NCI-H2107 (cell line): ENCODE data around the gene SPDYE2.
"Not testable (repeated sequence)": the region's sequence is repeated elsewhere in the genome, so short reads cannot be mapped to it uniquely, and the experiment has no call there.

Source experiments
- DNase-seq: peaks from one replicate; lab custom pipeline; 2025; lab: John Stamatoyannopoulos, UW

SPDYE2 gene

DNA sequence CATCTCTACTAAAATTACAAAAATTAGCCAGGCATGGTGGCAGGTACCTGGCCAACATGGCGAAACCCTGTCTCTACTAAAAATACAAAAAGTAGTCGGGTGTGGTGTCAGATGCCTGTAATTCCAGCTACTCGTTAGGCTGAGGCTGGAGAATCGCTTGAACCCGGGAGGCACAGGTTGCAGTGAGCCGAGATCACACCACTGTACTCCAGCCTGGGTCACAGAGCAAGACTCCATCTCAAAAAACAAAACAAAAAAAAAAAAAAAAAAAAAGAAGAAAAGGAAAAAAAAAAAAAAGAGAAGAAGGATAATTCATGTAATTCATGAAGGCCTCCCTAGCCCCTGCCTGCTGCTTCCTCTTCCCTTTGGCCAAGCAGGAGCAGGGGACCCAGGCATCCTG is 10.4 kb upstream of the SPDYE2 start:
- not testable (repeated sequence) for DNase-seq

DNA sequence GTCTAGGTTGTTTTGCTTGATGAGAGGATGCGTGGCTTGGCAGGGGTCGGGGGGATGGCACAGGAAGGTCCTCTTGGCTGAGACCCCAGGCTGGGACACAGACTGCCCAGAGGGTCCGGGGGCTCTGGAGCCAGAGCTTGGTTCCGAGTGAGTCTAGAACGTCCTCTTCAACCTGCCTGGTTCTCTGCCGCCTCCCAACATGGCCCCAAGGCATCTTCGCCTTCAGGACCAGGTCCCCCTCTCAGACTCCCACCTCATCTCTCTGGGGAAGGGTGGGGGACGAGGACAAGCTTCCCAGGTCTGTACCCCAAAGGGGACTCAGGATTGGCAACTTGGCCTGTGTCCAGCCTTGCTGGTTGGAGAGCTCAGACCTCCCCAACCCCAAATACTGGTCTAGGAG is 8.9 kb upstream of the SPDYE2 start:
- not testable (repeated sequence) for DNase-seq

DNA sequence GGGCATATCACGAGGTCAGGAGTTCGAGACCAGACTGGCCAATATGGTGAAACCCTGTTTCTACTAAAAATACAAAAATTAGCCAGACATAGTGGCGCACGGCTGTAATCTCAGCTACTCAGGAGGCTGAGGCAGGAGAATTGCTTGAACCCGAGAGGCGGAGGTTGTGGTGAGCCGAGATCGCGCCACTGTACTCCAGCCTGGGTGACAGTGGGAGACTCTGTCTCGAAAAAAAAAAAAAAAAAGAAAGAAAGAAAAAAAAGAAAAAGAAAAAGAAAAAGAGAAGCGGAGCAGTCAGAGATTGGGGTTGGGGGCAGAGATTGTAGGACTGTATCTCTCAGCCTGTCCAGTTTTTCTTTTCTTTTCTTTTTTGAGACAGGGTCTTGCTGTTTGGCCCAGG is 8.3 kb upstream of the SPDYE2 start:
- DNase-seq, result not testable (repeated sequence)

DNA sequence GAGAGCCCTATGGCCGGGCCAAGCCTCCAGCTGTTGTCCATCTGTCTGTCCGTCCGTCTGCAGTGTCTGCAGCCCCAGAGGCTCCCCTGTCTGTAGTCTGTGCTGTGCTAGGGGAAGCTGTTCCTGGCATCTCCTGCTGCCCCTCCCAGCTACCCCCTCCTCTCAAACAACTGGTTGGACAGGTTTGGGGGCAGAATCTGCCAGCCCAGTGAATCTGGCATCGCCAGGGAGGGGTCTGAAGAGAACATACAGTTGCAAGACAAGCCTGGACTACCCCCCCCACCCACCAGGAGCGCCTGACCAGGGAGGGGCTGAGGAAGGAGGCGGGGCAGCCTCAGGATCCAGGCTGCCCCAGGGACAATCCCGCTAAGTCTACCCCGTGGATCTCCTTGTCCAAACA is 7.4 kb upstream of the SPDYE2 start, which contains the start of gene UPK3BL2:
Gene UPK3BL2 (minus strand): TSS at position 101 of the 400 bp plus-strand sequence. CDS start 60 bp downstream, at position 41.
- DNase-seq, result not testable (repeated sequence)

DNA sequence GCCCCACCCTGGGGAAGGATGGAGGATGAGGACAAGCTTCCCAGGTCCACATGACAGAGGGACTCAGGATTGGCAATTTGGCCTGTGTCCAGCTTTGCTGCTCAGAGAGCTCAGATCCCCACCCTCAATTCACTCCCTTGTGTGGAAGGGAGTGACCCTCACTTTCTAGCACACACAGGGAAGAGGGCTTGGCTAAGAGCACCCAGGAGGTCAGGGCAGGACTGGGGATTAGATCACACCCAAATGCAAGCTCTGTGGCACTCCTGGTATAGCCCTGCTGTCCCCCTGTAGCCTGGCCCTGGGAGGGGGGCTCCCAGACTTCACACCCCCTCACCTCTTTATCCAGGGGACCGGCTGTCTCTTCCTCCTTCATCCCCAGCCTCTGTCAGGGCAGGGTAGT is 6.7 kb upstream of the SPDYE2 start:
- DNase-seq, result not testable (repeated sequence)

DNA sequence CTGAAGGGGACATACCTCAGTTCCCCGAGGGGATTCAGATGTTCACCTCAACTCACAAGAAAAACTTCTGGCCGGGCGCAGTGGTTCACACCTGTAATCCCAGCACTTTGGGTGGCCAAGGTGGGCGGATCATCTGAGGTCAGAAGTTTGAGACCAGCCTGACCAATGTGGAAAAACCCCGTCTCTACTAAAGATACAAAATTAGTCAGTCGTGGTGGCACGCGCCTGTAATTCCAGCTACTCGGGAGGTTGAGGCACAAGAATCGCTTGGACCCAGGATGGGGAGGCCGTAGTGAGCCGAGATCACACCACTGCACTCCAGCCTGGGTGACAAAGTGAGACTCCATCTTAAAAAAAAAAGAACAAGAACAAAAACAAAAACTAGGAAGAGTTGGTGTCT is 5.7 kb upstream of the SPDYE2 start:
- DNase-seq, result not testable (repeated sequence)

DNA sequence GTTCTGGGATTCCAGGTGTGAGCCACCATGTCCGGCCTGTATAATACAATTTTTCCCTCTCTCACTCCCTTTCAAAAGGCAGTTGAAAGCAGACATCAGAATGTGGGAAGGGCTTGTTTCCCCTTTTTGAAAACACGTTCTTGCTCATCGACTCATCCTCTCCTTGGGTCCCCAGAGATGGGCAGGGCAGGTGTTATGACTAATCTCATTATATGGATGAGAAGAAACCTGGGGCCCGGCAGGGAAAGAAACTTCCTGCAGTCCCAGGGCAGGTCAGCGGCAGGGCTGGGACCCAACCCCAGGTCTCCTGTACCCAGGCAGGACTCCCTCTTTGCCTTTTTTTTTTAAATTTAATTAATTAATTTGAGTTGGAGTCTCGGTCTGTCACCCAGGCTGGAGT is 4.7 kb upstream of the SPDYE2 start:
- not testable (repeated sequence) for DNase-seq

DNA sequence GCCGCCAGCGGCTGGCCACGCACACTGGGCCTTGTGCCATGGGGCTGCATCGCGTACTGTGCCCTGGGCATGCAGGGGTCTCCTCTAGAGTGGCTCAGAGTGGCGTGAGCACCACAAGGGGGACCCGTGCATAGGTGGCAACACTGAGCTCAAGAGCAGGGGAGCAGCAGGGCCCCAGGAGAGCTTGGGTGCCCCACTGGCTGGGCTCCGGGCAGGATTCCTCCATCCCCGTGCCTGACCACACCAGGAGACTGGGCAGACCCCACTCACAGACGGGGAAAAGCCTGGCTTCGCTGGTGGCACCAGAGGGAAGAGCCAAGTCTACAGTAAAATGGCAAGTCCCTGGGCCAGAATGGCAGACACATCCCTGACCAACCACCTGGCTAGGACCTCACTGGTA is 17.6 kb downstream of the SPDYE2 start:
- not testable (repeated sequence) for DNase-seq

DNA sequence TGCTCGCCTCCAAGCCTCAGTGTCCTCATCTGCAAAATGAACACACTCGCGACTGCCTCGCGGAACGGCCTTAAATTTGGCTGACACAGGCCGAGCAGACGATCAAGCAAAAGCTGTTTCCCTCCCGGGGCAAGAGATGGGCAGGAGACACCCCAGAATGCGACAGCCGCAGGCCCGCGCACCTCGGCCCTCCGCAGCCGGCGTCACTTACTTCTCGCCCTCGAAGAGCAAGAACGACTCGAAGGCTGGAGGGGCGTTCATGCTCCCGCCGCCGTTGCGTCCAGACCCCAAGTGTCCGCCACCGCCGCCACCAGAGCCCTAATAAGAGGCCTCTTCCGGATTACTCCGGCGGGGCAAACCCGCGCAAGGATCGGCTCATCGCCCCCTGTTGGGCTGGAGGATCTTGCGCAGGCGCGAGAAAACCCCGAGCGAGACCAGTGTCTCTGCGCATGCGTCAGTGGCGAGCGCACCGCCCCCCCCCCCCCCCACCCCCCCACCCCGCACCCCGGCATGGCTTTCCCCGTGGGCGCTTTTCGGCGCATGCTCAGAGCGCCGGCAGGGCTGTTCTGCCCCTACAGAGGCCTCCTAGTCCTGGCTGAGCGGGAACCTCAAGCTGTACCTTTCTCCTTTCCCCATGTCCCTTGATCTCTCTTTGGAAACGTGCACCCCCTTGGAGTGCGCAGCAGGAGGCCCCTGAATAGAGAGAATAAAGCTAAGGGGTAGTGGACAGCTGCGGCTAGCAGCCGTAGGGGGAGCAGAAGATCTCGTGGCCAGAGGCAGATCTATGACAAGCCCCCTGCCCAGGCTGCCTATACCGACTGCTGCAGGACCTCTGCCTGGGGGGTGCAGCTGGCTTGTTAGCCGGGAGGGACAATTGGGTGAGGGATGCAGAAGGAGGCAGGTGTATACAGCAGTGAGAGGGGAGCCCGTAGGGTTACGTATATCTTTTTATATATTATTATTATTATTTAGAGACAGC is 21.5 kb downstream of the SPDYE2 start, which contains the start of gene POLR2J3:
Gene POLR2J3 (minus strand): TSS at position 323 of the 979 bp plus-strand sequence. CDS start 62 bp downstream, at position 261.
- DNase-seq, result not testable (repeated sequence)

DNA sequence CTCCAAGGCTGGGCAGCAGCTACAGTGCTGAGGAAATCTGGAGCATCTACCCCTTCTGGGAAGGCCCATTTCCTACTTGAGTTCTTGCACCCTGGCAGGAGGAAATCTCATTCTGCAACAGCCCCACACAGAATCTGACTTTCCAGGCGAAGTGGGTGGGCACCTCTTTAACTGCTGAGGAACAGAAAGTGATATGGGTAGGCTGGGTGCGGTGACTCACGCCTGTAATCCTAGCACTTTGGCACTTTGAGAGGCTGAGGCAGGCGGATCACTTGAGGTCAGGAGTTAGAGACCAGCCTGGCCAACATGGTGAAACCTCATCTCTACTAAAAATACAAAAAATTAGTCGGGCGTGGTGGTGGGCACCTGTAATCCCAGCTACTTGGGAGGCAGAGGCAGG is 23.6 kb downstream of the SPDYE2 start:
- DNase-seq, result not testable (repeated sequence)

DNA sequence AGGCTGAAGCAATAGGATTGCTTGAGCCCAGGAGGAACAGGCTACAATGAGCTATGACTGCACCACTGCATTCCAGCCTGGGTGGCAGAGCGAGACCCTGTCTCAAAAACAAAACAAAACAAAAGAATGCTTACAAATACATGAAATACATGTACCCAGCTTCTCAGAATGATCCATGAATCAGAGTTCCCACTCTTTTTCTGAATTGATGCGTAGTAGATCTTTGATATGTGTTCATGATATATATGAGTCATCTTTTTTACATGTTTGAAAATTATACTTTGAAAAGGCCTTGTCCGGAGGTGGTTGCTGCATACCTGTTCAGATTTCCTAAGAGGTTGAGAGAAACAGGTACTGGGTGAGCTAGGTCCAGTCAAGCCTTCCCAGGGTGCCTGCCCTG is 25.3 kb downstream of the SPDYE2 start:
- DNase-seq, result not testable (repeated sequence)

DNA sequence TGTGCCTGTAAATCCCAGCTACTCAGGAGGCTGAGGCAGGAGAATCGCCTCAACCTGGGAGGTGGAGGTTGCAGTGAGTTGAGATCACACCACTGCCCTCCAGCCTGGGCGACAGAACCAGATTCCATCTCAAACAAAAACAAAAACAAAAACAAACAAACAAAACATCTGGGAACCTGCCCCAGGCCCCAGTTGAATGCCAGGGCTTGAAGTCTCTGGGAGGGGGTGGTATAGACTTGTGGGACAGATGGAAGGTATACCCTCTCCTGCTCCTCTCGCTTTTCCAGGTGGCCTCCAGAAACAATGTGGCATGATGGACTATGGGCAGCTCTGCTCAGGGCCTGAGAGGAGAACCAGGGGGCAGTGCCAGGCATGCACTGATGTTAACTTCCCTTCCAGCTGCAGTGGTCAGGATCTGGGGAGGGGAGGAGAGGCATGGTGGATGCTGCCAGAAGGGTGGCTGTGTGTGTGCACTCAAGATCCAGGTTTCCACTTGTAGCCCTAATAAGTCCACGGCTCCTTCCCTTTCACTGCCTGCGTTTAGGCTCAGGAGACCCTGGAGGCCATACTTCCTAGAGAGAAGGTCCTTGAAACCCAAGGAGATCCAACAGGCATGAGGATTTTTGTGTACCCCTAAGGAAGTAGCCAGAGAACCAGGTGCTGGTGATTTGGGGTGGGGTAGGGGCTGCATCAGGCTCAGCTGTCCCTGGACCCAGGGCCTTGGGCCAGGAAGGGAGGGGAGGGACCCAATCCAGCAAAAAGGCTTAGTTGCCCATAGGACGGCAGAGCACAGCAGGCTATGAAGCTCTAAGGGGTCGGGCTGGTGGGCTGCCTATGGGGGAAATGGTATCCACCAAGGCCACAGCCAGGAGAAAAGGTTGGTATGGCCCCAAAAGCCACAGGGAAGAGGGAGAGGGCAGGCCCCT is 26.6 kb downstream of the SPDYE2 start:
- not testable (repeated sequence) for DNase-seq

DNA sequence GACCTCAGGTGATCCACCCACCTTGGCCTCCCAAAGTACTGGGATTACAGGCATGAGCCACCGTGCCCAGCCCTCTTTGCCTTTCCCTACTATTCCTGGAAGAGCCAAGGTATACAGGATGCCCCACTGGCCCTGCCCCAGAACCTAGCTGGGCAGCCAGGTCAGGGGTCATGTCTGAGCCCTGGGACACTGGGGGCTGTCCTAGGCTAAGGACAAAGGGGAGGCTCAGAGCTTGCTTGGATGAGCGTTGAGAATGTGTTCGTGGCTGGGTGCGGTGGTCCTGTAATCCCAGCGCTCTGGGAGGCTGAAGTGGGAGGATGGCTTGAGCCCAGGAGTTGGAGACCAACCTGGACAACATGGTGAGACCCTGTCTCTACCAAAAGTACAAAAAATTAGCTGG is 27.5 kb downstream of the SPDYE2 start:
- not testable (repeated sequence) for DNase-seq

DNA sequence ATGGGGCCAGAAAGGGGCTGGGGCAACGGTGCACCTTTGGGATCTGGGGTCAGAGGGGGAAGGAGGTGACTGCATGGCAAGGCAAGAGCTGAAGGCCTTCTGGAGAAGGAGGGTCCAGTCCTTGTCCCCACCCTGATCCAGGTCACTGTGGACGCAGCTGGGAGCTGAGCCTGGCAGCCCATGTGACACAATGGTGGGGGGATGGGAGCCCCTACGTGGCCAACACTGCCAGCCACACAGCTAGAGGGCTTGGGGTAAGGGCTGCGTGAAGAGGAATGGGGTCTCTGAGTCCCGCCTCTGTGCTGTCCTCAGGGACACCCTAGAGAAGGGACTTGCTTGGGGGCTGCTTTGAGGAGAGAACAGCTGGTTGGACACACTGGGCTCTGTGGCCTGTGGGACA is 30.7 kb downstream of the SPDYE2 start:
- DNase-seq, result not testable (repeated sequence)

DNA sequence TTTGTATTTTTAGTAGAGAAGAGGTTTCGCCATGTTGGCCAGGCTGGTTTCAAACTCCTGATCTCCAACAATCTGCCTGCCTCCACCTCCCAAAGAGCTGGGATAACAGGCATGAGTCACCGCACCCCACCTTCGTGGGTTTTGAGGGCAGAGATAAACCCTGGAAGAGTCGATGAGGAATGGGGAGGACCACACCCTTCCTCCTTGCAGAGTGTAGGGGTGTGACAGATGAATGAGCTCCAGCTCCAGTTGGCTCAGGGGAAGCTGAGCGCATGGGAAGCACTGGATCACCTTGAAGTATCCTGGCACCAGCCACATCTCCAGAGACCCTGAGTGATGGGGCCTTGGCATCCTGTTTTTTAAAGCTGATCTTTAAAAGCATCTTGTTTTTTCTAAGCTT is 32.5 kb downstream of the SPDYE2 start:
- not testable (repeated sequence) for DNase-seq

DNA sequence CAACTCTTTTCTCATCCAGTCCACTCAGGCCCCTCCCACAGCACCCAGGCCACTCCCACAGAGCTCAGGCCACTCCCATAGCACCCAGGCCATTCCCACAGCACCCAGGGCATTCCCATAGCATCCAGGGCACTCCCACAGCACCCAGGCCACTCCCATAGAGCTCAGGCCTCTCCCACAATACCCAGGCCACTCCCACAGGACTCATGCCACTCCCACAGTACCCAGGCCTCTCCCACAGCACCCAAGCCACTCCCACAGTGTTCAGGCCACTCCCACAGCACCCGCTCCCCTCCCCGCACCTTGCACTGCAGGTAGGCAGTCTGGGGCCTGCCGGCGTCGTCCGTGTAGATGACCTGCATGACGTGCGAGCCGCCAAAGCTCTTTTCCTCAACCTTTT is 38.8 kb downstream of the SPDYE2 start:
- not testable (repeated sequence) for DNase-seq

DNA sequence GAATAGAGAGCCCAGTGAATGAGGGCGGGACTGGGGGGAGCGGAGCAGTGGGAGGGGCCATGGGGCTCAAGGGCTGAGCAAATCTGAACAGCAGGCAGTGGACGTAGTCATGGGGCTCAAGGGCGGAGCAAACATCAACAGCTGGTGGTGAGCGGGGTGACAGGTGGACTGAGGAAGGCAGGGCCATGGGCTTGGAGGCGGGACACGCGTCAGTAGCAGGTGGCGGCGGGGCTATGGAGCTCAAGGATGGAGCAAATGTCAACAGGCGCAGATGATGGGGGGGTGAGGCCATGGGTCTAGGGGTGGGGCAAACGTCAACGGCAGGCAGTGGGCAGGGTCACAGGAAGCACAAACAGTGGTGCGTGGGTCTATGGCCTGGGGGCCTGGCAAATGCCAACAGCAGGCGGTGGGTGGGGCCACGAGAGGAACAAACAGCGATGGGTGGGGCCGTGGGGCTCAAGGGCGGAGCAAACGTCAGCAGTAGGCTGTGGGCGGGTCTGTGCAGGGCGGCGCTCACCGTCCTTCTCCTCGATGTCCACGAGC is 41.5 kb downstream of the SPDYE2 start:
- DNase-seq, result not testable (repeated sequence)

DNA sequence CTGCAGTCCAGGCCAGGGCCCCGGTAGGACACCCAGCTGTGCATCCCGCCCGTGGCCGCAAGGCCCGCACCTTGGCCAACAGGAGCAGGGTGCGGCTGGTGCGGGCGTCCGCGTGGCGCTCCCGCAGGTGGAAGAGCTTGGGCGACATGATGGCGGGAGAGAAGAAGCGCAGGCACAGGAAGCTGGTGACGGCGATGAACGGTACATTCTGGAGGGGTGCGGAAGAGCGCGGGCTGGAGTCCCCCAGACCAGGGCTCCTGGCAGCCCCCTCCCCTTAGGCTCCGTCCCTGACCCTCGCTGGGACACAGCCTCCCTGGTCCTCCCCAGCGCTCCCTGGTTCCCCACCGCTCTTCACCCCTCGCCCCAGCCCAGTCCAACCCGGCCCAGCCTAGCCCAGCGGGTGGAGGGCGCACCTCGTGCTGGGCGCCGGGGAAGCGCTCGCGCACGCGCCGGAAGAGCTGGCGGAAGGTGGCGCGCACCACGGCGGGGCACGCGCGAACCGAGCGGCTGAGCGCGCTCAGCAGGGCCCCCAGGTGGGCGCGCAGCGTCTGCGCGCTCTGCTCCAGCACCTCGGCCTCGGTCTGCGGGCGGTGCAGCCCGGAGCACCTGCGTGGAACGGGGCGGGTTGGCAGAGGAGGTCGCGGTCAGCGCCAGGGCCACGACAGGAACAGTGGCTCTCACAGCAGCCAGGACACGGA is 42.8 kb downstream of the SPDYE2 start:
- not testable (repeated sequence) for DNase-seq

DNA sequence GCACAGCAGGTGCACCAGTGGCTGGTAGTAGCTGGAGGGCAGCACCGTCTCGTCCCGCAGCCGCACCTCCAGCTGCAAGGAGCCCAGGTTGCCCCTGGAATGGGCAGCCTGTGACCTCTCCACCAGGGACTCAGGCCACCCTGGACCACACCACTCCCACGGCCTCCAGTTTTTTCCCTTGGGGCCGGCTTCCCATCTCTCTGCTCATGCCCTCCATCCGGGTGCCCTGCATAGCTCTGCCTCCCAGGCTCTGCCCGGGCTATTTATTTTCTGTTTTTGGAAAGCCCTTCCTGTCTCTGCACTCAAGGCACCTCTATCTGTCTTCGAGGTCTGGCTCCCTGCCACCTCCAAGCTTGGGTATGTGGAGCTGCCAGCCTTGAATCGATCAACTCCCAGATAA is 45.0 kb downstream of the SPDYE2 start:
- not testable (repeated sequence) for DNase-seq

DNA sequence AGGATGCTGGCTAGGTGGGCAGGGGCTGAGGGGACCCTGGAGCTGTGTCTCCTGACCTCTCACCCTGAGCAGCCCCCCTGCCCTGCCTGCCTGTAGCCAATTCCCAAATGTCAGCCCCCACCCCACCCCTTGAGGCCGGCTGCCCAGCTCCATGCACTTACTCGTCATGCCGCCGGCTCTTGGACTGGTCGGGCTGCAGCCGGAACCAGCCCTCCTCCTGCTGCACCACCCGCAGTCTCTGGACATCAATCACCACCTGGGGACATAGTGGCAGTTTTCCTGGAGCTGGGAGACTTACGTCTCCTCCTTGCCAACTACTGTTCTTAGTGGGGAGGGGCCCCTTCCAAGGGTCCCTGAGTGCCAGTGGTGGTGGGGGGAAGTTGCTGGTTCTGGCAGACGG is 48.7 kb downstream of the SPDYE2 start:
- not testable (repeated sequence) for DNase-seq

DNA sequence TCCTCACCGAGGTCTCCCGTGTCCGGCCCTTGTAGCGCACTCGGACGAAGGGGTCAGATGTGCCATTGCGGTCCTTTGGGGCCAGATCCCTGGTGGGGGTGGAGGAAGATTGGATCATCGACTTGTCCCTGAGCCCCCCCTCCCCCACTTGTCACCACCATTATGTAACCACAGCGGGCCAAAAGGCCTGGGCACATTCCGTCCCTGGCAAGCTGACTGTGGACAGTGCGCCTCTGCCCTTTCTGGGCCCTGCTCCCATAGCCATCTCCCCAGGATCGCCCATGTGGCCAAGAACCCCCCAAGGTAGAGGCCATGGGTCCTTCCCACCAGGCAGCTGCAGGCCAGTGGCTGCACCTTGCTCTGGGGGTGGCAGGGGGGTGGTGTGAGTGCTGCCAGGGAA is 51.3 kb downstream of the SPDYE2 start:
- not testable (repeated sequence) for DNase-seq
